GM21423 (cell line): ENCODE results near the gene THOP1.
"Not testable (repeated sequence)": the region's sequence is repeated elsewhere in the genome, so short reads cannot be mapped to it uniquely, and the experiment has no call there.

Experiments
- ATAC-seq: cut with Tn5 transposase; IDR thresholded peaks from one replicate; pipeline ENCODE4 v1.9.1; 2021; ENCODE audit warnings: mild to moderate bottlenecking, moderate library complexity; ENCODE audit not compliant: unreplicated experiment

The THOP1 gene

GRCh38 chr19:2780284-2780683 is 5.0 kb upstream of the THOP1 start:
- no peak for ATAC-seq

DNA sequence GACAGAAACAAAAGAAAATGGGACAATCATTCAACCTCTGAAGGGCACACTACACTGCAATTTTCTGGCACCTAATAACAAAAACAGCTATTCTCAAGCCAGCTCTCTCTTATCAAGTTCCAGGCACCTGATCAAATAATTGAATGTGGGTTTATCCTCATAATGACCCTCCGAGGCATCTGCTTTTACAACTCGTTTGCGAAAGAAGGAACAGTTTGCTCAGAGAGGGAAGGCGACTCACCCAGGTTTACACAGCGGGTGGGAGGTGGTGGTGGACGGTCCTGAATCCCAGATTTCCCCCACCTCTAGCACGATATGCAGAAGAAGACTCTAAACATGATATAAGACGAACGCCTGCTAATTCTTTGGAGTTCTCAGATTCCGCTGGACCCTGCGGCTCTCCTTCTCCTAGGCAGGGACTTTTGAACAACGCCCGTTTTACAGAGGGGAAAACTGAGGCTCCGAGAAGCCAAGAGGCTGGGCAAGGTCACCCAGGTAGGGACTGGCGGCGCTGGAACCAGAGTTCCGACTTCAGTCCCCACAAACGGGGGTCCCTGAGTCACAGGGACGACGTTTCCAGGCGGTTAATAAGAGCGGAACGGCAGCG is 2.9 kb upstream of the THOP1 start:
- ATAC-seq = no peak

GRCh38 chr19:2782936-2783780 is 2.1 kb upstream of the THOP1 start, which contains the start of gene SGTA:
SGTA (minus strand) TSS chr19:2783273; CDS start chr19:2769068, 14,205 bp downstream.
- ATAC-seq = peak; percentile 71

DNA sequence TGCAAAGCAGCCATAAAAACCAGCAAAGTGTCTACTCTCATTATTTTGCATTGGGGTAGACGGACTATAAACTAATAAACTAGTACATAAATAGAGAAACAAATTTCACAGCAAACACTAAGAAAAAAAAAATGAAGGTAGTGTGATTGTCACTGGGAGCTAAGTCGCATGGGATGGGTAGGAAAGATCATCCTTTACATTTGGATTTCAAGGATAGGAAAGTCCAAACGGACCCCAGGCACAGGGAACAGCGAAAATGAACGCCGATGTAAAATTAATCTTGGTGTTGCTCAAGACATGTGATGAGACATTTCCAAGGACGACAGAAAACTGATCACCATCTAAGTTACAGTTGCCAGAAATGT is 1.5 kb upstream of the THOP1 start:
- no peak for ATAC-seq

DNA sequence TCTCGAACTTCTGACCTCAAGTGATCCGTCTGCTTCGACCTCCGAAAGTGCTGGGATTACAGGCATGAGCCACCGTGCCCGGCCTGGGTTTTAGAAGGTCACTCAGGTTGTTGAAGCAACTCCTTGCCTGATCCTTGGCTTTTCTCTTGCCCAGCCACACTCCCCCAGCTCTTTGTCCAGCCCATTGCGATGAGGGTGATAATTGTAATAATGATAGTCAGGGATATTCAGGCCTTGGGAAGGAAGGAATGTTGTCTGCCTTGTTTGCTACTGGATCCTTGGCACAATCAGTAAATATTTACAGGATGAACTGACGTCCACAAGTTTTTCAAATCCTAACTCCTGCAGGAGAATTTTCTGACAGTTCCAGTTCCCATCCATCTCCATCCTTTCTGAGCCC is 1.8 kb downstream of the THOP1 start:
- no peak for ATAC-seq

- no peak for ATAC-seq
Observed at GRCh38 chr19:2788237-2788636, 2.9 kb downstream of the THOP1 start.

DNA sequence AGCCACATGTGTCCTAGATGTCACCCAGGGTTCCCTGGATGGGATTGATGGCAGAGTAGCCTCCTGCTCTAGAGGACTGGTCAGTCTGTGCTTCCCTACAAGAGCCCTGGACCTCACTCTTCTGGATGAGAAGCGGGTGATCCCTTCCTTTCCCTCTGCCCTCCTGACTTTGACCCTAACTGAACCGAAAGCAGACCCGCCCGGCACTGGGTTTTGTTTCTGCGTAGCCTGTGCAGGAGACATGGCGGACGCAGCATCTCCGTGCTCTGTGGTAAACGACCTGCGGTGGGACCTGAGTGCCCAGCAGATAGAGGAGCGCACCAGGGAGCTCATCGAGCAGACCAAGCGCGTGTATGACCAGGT is 4.9 kb downstream of the THOP1 start:
- no peak for ATAC-seq

DNA sequence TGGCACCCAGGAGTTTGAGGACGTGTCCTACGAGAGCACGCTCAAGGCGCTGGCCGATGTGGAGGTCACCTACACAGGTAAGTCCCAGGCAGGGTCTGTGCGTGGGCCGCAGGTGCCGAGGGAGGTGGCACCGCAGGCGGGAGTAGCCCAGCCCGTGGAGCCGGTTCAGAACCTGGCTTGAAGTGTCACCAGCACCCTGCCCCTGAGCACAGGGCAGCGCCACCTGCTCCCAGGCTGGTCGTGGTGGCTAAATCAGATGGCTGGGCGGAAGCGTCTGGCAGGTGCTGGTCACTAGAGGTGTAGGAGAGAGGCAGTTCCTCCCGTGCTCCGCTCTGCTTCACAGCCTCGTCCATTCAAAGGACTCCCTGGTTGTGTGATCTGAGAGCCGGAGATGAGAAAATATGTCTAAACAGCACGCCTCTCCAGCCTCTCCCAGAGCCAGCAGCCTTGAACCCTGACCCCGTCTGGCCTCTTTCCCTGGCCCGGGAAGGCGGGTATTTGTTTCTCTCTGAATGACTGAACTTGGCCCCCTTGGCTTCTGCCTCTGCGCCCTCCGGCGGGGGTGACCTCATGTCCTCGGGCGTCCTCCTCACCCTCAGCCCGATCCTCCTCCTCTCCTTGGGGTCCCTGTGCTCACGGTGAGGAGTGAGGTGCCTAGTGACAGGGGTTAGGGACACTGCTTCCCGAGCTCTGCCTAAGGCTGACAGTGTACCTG is 5.4 kb downstream of the THOP1 start:
- ATAC-seq = no peak

DNA sequence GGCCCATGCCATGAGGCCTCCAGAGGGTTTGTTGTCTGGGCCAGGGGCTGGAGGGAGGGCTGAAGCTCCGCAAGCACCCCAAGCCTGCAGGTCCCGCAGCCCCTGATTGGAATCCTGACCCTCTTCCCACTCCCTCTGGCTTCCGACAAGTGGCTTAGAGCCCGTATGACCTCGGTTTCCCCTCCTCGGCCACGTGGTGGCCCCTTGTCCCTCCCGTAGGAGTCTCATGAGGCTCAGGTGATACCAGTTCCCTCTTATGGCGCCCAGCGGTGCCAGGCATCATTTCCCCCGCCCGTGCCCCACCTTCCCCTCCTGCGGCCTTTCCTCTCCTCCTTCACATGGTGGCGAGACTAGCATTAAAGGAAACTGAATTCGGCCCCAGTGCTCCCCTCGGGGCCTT is 6.1 kb downstream of the THOP1 start:
- ATAC-seq = no peak

DNA sequence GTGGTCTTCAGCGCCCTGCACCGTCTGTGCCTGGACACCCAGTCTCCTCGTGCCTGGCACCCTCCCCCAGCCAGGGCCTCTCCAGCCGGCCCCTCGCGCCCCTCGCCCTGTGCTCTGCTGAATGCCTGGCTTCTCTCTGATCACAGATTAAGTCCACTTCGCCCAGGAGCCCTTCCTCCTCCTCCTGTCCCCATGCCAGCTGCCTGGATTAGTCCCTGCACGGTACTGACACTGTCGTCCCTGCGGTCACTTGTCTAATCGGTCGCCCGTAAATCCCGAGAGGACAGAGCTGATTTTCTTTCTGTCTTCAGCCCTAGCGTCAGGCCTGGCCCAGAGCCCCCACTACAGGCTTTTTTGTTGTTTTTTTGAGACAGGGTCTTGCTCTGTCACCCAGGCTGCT is 6.6 kb downstream of the THOP1 start:
- no peak for ATAC-seq

- not testable (repeated sequence) for ATAC-seq
Observed at GRCh38 chr19:2792666-2793065, 7.4 kb downstream of the THOP1 start.

DNA sequence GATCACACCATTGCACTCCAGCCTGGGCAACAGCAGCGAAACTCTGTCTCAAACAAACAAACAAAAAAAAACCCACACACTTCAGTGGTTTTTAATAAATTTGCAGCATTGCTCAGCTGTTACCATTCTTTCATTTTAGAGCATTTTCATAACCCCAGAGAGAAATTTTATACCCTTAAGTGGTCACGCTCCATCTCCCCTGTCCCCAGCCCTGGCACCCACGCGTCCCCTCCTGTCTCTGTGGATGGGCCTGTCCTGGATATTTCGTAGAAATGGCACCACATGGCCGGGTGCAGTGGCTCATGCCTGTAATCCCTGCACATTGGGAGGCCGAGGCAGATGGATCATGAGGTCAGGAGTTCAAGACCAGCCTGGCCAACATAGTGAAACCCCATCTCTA is 7.8 kb downstream of the THOP1 start:
- ATAC-seq = no peak

DNA sequence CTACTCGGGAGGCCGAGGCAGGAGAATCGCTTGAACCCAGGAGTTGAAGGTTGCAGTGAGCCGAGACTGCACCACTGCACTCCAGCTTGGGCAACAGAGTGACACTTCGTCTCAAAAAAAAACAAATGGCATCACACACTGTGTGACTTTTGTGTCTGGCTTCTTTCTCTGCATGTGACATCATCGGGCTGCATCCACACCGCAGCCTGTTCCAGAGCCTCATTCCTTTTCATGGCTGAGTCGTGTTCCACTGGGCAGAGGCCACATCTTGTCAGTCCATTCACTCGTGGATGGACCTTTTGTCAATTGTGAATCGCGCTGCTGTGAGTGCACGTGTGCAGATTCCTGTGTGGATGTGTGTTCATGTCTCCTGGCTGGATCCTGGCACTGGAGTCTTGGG is 8.3 kb downstream of the THOP1 start:
- ATAC-seq = no peak

DNA sequence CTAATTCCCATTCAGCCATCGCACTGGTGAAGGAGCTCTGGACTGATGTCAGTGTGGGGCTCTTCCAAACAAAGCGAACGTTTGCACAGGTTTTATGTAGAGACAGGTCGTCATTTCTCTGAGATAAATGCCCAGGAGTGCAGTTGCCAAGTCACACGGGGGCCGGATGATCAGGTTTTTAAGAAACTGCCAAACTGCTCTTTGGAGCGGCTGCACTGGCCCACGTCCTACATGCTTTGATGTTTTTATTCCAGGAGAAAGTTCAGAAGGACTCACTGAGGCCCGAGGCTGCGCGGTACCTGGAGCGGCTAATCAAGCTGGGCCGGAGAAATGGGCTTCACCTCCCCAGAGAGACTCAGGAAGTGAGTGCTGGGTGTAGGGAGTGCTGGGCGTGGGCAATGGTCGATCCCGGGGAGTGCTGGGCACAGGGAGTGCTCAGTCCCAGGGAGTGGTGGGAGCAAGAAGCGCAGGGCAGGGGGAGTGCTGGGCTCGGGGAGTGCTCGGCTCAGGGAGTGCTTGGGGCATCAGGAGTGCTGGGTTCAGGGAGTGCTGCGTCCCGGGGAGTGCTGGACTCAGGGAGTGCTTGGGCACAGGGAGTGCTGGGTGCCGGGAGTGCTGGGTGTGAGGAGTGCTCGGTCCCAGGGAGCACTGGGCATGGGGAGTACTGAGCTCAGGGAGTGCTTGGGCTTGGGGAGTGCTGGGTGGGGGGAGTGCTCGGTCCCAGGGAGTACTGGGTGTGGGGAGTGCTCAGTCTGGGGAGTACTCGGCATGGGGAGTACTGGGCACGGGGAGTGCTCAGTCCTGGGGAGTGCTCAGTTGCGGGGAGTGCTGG is 10.7 kb downstream of the THOP1 start:
- no peak for ATAC-seq

DNA sequence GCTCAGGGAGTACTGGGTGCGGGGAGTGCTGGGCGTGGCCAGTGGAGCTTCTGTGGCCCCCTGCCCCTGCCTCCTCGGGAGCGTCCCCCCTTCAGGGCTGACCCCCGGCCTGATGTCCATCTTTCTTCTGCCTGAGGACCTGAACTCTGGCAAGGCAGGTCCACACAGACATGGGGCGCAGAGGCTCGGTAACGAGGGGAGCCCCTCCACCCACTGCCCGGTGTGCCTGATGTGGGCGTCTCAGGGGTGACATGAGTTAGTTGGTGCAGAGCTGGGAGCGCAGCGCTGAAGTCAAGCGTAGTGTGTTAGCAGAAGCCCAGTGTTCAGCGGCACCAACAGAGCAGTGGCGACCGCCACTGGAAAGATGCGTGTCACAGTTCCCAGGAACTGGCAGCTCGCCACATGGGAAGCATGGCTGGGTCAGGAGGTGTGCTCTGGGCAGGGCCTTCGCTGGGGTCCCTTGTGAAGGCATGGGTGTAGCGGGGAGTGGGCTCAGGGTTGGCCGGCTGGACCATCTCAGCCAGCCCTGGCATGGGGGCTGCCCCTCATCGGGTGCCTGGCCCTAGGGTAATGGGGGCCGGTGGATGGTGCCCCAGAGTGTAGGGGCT is 11.5 kb downstream of the THOP1 start:
- no peak for ATAC-seq

GRCh38 chr19:2797280-2797679 is 12.0 kb downstream of the THOP1 start:
- no peak for ATAC-seq

DNA sequence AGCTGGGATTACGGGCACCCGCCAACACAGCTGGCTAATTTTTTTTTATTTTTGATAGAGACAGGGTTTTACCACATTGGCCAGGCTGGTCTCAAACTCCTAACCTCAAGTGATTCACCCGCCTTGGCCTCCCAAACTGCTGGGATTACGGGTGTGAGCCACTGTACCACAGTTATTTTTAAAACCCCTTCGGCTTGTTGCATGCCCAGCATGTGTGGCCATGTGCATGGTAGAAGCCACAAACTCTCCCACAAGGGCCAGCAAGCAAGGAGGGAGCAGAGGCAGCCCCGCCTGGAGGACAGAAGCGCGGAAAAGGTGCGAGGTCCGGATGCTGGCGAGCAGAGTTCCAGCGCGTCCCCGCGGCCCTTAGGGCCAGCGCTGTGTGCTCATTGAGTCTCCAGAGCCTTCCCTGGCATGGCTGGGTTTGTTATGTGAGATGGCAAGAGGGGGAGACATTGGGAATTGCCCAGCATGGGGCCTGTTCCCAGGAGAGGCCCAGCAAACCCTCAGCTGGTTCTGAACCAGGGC is 12.9 kb downstream of the THOP1 start:
- no peak for ATAC-seq

DNA sequence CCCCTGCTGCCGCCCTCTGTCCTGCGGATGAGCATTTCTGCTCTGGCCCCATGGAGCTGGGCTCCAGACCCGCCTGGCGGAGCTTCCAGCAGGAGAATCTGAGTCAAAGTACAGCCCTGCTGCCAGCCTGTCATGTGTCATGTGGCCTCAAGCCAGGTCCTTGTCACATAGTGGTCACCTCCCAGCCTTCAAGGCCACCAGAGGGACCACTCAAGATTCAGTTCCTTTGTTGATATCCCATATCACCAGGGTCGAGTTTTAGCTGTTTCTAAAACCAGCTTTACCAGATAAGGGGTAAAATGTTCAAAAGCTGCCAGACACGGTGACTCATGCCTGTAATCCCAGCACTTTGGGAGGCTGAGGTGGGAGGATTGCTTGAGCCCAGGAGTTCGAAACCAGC is 13.4 kb downstream of the THOP1 start:
- no peak for ATAC-seq

GRCh38 chr19:2799273-2800020 is 14.1 kb downstream of the THOP1 start:
- ATAC-seq = no peak

DNA sequence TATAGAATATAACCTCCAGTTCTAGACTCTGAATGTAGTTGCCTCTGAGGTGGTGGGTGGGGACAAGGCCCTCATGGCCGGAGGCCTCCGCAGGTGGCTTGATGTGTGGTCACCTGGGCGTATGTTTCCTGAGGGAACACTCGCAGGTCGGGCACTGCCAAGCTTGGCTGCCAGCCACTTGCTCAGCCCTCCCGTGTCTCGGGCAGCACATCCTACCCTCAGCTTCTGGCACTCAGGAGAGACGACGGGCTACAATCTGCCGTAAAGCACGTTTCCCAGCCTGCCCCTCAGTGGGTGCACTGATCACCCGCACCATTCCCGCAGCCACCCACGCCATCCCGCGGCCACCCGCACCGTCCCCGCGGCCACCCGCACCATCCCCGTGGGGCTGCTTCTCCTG is 15.2 kb downstream of the THOP1 start:
- ATAC-seq = no peak
